GM12873 (cell line): ENCODE results near the gene CPTP.

Experiments used
- CTCF ChIP-seq: IDR thresholded peaks from 2 replicates; pipeline ENCODE4 v1.5.1; 2012; ENCODE audit warnings: low read depth, mild to moderate bottlenecking, moderate library complexity, low read length, control low read depth; ENCODE audit not compliant: insufficient read depth; ENCODE audit errors: missing control alignments

Gene CPTP

GRCh38 chr1:1373815-1374588 is 49.4 kb downstream of the CPTP start:
- TF ChIP-seq CTCF: no peak

- TF ChIP-seq CTCF: no peak
These were observed 50.0 kb downstream of the CPTP start for GRCh38 chr1:1374589-1374928.

- peak; percentile 41 for TF ChIP-seq CTCF
These were observed 50.5 kb downstream of the CPTP start, which contains the start of gene AURKAIP1 for GRCh38 chr1:1374929-1375662. TSS of gene AURKAIP1 (minus strand) at chr1:1375207. CDS start at chr1:1374756, 451 bp downstream.

- TF ChIP-seq CTCF: no peak
These were observed 52.1 kb downstream of the CPTP start for GRCh38 chr1:1376551-1377226.

GRCh38 chr1:1377540-1378205 is 53.1 kb downstream of the CPTP start:
- TF ChIP-seq CTCF: no peak
